IPS DF 6.9 (cell line): Measurements from ENCODE around the gene NAPG.

Source experiments
- DNase-seq: peaks from one replicate; pipeline ENCODE4 v3.0.0-alpha.2; 2013; ENCODE audit warnings: low read depth, low spot score
- H3K27ac ChIP-seq: one replicate; pipeline ENCODE4 v1.5.1; 2013; ENCODE audit warnings: low read length, control low read depth
- H3K27me3 ChIP-seq: 2 replicates; pipeline ENCODE4 v1.6.1; 2013; ENCODE audit warnings: mild to moderate bottlenecking, low read length; ENCODE audit not compliant: control insufficient read depth, insufficient read depth
- H3K36me3 ChIP-seq: 2 replicates; pipeline ENCODE4 v1.6.1; 2013; ENCODE audit warnings: low read length; ENCODE audit not compliant: control insufficient read depth, insufficient read depth
- H3K4me1 ChIP-seq: 2 replicates; pipeline ENCODE4 v1.6.1; 2013; ENCODE audit warnings: low read length; ENCODE audit not compliant: control insufficient read depth, insufficient read depth
- H3K4me3 ChIP-seq: 2 replicates; pipeline ENCODE4 v1.5.1; 2013; ENCODE audit warnings: mild to moderate bottlenecking, low read length
- H3K9me3 ChIP-seq: 2 replicates; pipeline ENCODE4 v1.6.1; 2013; ENCODE audit warnings: low read length, inconsistent platforms; ENCODE audit not compliant: control insufficient read depth, insufficient read depth
- WGBS: extraction: QIAGEN DNeasy Blood & Tissue Kit; methylation state at CpG from one replicate; pipeline ENCODE4 v1.1.7; 2013; ENCODE audit warnings: mixed read lengths, missing lambda C conversion rate; ENCODE audit not compliant: insufficient read length, insufficient coverage; 5-methylcytosine and 5-hydroxymethylcytosine counted together

NAPG gene

DNA sequence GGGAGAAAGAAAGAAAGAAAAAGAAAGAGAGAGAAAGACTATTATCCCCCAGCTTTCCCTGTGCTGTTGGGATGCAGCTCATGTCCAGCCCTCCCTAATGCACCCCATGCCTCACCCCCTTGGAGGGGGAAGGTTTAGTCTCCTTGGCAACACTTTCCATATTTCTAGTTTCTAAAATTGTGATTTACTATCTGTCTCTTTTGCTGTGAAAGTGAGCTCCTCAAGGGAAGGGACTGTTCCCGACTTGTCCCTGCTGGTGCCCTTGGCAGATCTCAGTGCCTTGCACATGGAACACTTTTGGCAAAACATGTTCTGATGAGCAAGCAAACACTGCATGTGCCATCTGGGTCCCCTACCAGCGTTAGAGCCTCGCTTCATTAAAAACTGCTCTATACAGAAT, 11.7 kb upstream of the NAPG start:
- no peak overlapping the region for H3K27ac ChIP-seq
- no peaks in the 10 kb centered on the region for H3K36me3 ChIP-seq
- no peaks in the 10 kb centered on the region for H3K27me3 ChIP-seq
- H3K4me1 ChIP-seq, result no peaks in the 10 kb centered on the region
- H3K4me3 ChIP-seq, result no peak overlapping the region
- WGBS, result no CpG with 5 or more reads among the region's 3 CpGs
- no peaks in the 10 kb centered on the region for H3K9me3 ChIP-seq
- DNase-seq, result no peak

GRCh38 chr18:10514601-10515000, 11.2 kb upstream of the NAPG start:
- no peak overlapping the region for H3K27ac ChIP-seq

DNA sequence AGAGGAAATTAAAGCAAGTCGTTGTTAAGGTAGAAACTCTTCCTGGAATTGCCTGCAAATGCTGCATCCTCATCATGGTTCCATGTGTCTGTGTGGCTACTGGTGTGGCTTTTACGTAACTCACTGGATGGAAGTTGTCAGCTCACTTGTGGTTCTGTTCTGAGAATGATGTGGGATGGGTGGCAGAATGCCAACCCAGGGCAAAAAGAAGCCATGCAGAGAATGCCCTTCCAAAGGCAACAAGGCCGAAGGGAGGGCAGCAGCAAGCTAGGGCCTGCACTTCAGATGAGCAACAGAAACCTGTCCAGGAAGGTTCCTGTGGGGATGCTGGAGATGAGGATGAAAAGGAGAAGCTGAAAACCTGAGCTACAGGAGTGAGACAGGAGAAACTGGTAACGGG, 10.4 kb upstream of the NAPG start:
- Histone ChIP-seq H3K4me1 (no peaks in the 10 kb centered on the region), H3K27me3 (no peaks in the 10 kb centered on the region), H3K9me3 (no peaks in the 10 kb centered on the region), H3K36me3 (no peaks in the 10 kb centered on the region), H3K4me3 (no peak overlapping the region), H3K27ac (no peak overlapping the region)
- WGBS, result no CpG with 5 or more reads among the region's 4 CpGs
- no peak for DNase-seq

More at GRCh38 chr18:10514601-10515000, 11.2 kb upstream of the NAPG start:
- Histone ChIP-seq H3K4me3 (no peak overlapping the region), H3K9me3 (no peaks in the 10 kb centered on the region), H3K36me3 (no peaks in the 10 kb centered on the region), H3K27me3 (no peaks in the 10 kb centered on the region), H3K4me1 (no peaks in the 10 kb centered on the region)
- no peak for DNase-seq

- H3K36me3 ChIP-seq, result no peaks in the 10 kb centered on the region
Observed at GRCh38 chr18:10516078-10516477, 9.7 kb upstream of the NAPG start.

GRCh38 chr18:10518595-10519255, 7.1 kb upstream of the NAPG start:
- H3K36me3 ChIP-seq, result no peaks in the 10 kb centered on the region
- H3K4me1 ChIP-seq, result no peaks in the 10 kb centered on the region
- H3K27ac ChIP-seq, result no peak overlapping the region
- no peak overlapping the region for H3K4me3 ChIP-seq
- H3K27me3 ChIP-seq, result no peaks in the 10 kb centered on the region
- WGBS, result no CpG with 5 or more reads among the region's 12 CpGs
- no peak for DNase-seq
- no peaks in the 10 kb centered on the region for H3K9me3 ChIP-seq

More at GRCh38 chr18:10516078-10516477, 9.7 kb upstream of the NAPG start:
- H3K9me3 ChIP-seq, result no peaks in the 10 kb centered on the region
- no peak overlapping the region for H3K4me3 ChIP-seq
- H3K4me1 ChIP-seq, result no peaks in the 10 kb centered on the region
- H3K27ac ChIP-seq, result no peak overlapping the region
- no peak for DNase-seq
- no CpG with 5 or more reads among the region's 2 CpGs for WGBS
- H3K27me3 ChIP-seq, result no peaks in the 10 kb centered on the region

GRCh38 chr18:10519366-10519765, 6.5 kb upstream of the NAPG start:
- WGBS, result no CpG with 5 or more reads among the region's 2 CpGs
- H3K27ac ChIP-seq, result no peak overlapping the region
- H3K4me3 ChIP-seq, result no peak overlapping the region
- no peaks in the 10 kb centered on the region for H3K27me3 ChIP-seq
- H3K4me1 ChIP-seq, result no peaks in the 10 kb centered on the region
- no peaks in the 10 kb centered on the region for H3K36me3 ChIP-seq
- no peak for DNase-seq
- H3K9me3 ChIP-seq, result no peaks in the 10 kb centered on the region

GRCh38 chr18:10519999-10520935, 5.6 kb upstream of the NAPG start:
- H3K4me1 ChIP-seq, result no peaks in the 10 kb centered on the region
- H3K9me3 ChIP-seq, result no peaks in the 10 kb centered on the region
- H3K36me3 ChIP-seq, result no peaks in the 10 kb centered on the region
- no peak overlapping the region for H3K27ac ChIP-seq
- DNase-seq, result peak; percentile 57
- no peak overlapping the region for H3K4me3 ChIP-seq
- no CpG with 5 or more reads among the region's 17 CpGs for WGBS
- no peaks in the 10 kb centered on the region for H3K27me3 ChIP-seq

GRCh38 chr18:10521566-10521965, 4.3 kb upstream of the NAPG start:
- no peaks in the 10 kb centered on the region for H3K36me3 ChIP-seq
- no peak overlapping the region for H3K4me3 ChIP-seq
- H3K27ac ChIP-seq, result no peak overlapping the region
- no peaks in the 10 kb centered on the region for H3K9me3 ChIP-seq
- no peak for DNase-seq
- H3K27me3 ChIP-seq, result no peaks in the 10 kb centered on the region
- WGBS, result no CpG with 5 or more reads among the region's 8 CpGs
- H3K4me1 ChIP-seq, result no peaks in the 10 kb centered on the region

DNA sequence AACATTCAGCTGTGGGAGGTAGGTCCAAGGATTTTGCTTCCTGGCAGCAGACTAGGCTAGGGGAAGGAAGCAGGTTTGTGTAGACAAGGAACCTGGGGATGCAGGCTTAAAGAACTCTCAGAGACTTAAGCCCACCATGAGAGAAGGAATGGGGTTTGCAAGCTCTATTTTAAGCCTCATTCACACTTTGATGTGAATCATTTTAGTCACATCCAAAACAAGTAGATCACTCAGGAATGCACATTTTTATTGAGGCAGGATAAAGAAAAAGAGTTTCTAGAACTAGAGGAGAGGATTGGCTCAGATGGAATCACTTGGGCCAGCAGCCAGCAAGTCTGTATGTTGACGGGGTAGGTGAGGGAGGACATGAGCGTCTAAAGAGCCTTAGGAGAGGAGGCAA, 3.3 kb upstream of the NAPG start:
- no CpG with 5 or more reads among the region's 2 CpGs for WGBS
- no peak for DNase-seq
- Histone ChIP-seq H3K9me3 (no peaks in the 10 kb centered on the region), H3K4me3 (no peak overlapping the region), H3K36me3 (no peaks in the 10 kb centered on the region), H3K27ac (no peak overlapping the region), H3K27me3 (no peaks in the 10 kb centered on the region), H3K4me1 (no peaks in the 10 kb centered on the region)

DNA sequence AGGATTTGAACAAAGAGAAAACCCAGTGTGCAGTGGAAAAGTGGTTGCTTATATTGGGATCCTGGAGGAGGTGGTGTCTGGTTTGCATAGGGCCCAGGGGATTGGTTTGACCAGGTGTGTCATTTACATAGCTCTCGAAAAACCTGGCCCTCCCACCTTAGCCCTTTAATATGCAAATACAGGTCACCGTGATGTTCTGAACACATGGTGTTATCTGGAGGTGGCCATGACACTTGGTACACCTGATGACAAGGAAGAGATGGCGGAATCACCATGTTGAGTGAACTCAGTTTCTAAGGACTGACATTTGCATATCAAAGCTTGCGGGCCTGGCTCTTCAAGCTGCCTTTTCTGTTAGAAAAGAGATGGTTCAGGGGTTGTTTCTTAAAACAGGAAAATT, 2.3 kb upstream of the NAPG start:
- no CpG with 5 or more reads among the region's 4 CpGs for WGBS
- Histone ChIP-seq H3K9me3 (no peaks in the 10 kb centered on the region), H3K27ac (no peak overlapping the region), H3K4me3 (no peak overlapping the region), H3K27me3 (no peaks in the 10 kb centered on the region), H3K36me3 (no peaks in the 10 kb centered on the region), H3K4me1 (no peaks in the 10 kb centered on the region)
- DNase-seq, result no peak
